ENCODE data around the gene RDH11.

DNA sequence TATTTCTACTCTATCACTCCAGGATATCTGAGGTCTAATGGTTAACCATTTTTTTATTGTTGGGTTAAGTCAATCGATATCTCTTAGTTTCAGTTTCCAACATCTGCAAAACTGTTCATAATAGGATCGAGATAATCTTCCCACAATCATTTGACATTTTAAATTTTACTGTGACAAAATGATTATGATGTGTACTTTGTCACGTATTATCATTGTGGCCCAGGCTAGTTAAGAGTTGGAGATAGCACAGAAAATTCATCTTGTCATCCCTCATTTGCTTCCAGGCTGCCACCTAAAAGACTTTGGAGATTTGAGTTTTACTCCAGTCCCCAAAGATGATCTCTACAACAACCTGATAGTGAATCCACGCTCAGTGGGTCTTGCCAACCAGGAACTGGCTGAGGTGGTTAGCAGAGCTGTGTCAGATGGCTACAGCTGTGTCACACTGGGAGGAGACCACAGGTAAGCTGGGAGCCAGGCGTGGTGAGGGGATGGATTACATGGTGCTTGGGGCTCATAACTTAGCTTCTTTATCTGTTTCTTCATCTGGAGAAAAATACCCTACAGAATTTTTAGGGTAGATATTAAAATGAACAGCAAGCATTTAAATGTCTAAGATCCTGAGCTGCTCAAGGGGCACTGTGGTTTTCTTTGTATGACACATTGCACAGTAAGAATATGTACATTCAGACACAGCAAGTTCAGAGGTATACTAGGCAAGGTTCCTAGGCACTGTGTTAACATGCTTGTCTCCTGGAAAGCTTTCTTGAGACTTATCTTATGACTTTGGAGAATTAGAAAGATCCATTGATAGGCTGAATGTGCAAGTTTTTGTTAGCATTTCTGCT lies 53.4 kb downstream of the RDH11 start:
- TF ChIP-seq, protein P1, sequence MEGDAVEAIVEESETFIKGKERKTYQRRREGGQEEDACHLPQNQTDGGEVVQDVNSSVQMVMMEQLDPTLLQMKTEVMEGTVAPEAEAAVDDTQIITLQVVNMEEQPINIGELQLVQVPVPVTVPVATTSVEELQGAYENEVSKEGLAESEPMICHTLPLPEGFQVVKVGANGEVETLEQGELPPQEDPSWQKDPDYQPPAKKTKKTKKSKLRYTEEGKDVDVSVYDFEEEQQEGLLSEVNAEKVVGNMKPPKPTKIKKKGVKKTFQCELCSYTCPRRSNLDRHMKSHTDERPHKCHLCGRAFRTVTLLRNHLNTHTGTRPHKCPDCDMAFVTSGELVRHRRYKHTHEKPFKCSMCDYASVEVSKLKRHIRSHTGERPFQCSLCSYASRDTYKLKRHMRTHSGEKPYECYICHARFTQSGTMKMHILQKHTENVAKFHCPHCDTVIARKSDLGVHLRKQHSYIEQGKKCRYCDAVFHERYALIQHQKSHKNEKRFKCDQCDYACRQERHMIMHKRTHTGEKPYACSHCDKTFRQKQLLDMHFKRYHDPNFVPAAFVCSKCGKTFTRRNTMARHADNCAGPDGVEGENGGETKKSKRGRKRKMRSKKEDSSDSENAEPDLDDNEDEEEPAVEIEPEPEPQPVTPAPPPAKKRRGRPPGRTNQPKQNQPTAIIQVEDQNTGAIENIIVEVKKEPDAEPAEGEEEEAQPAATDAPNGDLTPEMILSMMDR (IDR thresholded peaks at IDR 0.05): no peak
- no peak for TF ChIP-seq POLR2A (IDR thresholded peaks at IDR 0.05)
